Measurements from ENCODE around the gene F2. TPM values are rescaled to one million over a fixed set of nuclear protein-coding genes. Genes with fewer than 3 reads are reported as not detected.

F2 gene
- polyA plus RNA-seq, 1 experiment: not detected

GRCh38 chr11:46696212-46696558 lies 22.8 kb upstream of the F2 start:
- Histone ChIP-seq H3K27me3 (ENCODE audit: control insufficient read depth, insufficient read depth, low read length) (no peaks in the 10 kb centered on the region), H3K4me3 (ENCODE audit: low read depth, low read length) (no peak overlapping the region), H3K27ac (ENCODE audit: low read depth, low read length) (no peak overlapping the region), H3K9me3 (ENCODE audit: control insufficient read depth, insufficient read depth, low read length) (no peaks in the 10 kb centered on the region; the same call in 1 of the 2 replicates)
- no peak for TF ChIP-seq CTCF (IDR thresholded peaks at IDR 0.05; ENCODE audit: low read depth, low read length)
- ChIA-PET CTCF (no interaction called here), POLR2A (interaction anchor here (1.6 kb wide), 1 partner anchor 9 kb away, joined by 4 read pairs; no protein-coding TSS in a partner anchor)
- DNase-seq (ENCODE audit: low read depth, low spot score): no peak

GRCh38 chr11:46697303-46697702 lies 21.7 kb upstream of the F2 start:
- no peak for DNase-seq (ENCODE audit: low read depth, low spot score)
- Histone ChIP-seq H3K4me3 (ENCODE audit: low read depth, low read length) (no peak overlapping the region), H3K9me3 (ENCODE audit: control insufficient read depth, insufficient read depth, low read length) (no peaks in the 10 kb centered on the region; the same call in 1 of the 2 replicates), H3K27me3 (ENCODE audit: control insufficient read depth, insufficient read depth, low read length) (no peaks in the 10 kb centered on the region), H3K27ac (ENCODE audit: low read depth, low read length) (no peak overlapping the region)
- POLR2A ChIA-PET: interaction anchor here (1.1 kb wide), 1 partner anchor 11 kb away, joined by 3 read pairs; no protein-coding TSS in a partner anchor
- CTCF ChIA-PET: interaction anchor here (1.3 kb wide), 1 partner anchor 13 kb away, joined by 3 read pairs; no protein-coding TSS in a partner anchor
- no peak for TF ChIP-seq CTCF (IDR thresholded peaks at IDR 0.05; ENCODE audit: low read depth, low read length)

GRCh38 chr11:46697723-46698122 lies 21.3 kb upstream of the F2 start:
- Histone ChIP-seq H3K4me3 (ENCODE audit: low read depth, low read length) (no peak overlapping the region), H3K9me3 (ENCODE audit: control insufficient read depth, insufficient read depth, low read length) (no peaks in the 10 kb centered on the region; the same call in 1 of the 2 replicates), H3K27ac (ENCODE audit: low read depth, low read length) (no peak overlapping the region), H3K27me3 (ENCODE audit: control insufficient read depth, insufficient read depth, low read length) (no peaks in the 10 kb centered on the region)
- ChIA-PET CTCF (interaction anchor here (1.3 kb wide), 1 partner anchor 13 kb away, joined by 3 read pairs; no protein-coding TSS in a partner anchor), POLR2A (interaction anchor here (0.7 to 1.1 kb wide), 2 partner anchors 11 to 48 kb away, joined by 3 read pairs; no protein-coding TSS in a partner anchor)
- DNase-seq (ENCODE audit: low read depth, low spot score): no peak
- TF ChIP-seq CTCF (IDR thresholded peaks at IDR 0.05; ENCODE audit: low read depth, low read length): no peak

GRCh38 chr11:46698597-46698996 lies 20.4 kb upstream of the F2 start:
- Histone ChIP-seq H3K9me3 (ENCODE audit: control insufficient read depth, insufficient read depth, low read length) (no peaks in the 10 kb centered on the region; the same call in 1 of the 2 replicates), H3K4me3 (ENCODE audit: low read depth, low read length) (peak overlapping the region; percentile 17; the same call in 1 of the 2 replicates), H3K27ac (ENCODE audit: low read depth, low read length) (no peak overlapping the region), H3K27me3 (ENCODE audit: control insufficient read depth, insufficient read depth, low read length) (no peaks in the 10 kb centered on the region)
- ChIA-PET POLR2A (interaction anchor here (0.7 kb wide), 1 partner anchor 49 kb away, joined by 3 read pairs; no protein-coding TSS in a partner anchor), CTCF (interaction anchor here (1.1 kb wide), 1 partner anchor 17 kb away, joined by 3 read pairs; no protein-coding TSS in a partner anchor)
- DNase-seq (ENCODE audit: low read depth, low spot score): no peak
- TF ChIP-seq CTCF (IDR thresholded peaks at IDR 0.05; ENCODE audit: low read depth, low read length): no peak

- H3K9me3 ChIP-seq (ENCODE audit: control insufficient read depth, insufficient read depth, low read length): no peaks in the 10 kb centered on the region; the same call in 1 of the 2 replicates
- DNase-seq (ENCODE audit: low read depth, low spot score): peak; percentile 95
- peak within 1 kb of the TSS; percentile 98 for H3K27ac ChIP-seq (ENCODE audit: low read depth, low read length)
- no peak for TF ChIP-seq CTCF (IDR thresholded peaks at IDR 0.05; ENCODE audit: low read depth, low read length)
- POLR2A ChIA-PET: interaction anchor here (0.6 to 1.6 kb wide), 9 partner anchors 9 to 122 kb away, joined by 3 to 8 read pairs (median 4); no protein-coding TSS in a partner anchor
- H3K27me3 ChIP-seq (ENCODE audit: control insufficient read depth, insufficient read depth, low read length): no peaks in the 10 kb centered on the region
- H3K4me3 ChIP-seq (ENCODE audit: low read depth, low read length): peak within 1 kb of the TSS; percentile 100
- CTCF ChIA-PET: interaction anchor here (1.3 kb wide), 1 partner anchor 44 kb away, joined by 4 read pairs; no protein-coding TSS in a partner anchor
These were observed 18.6 kb upstream of the F2 start, which contains the start of the genes ARHGAP1 and ZNF408 for GRCh38 chr11:46700241-46701077. Gene ARHGAP1, minus strand, starts transcription at chr11:46700619. Its CDS starts 4,512 bp downstream, at chr11:46696107. Gene ZNF408, plus strand, starts transcription at chr11:46701031. Its CDS starts 17 bp downstream, at chr11:46701048.
